ENCODE results near the gene TM9SF2. TPM values are rescaled to one million over a fixed set of nuclear protein-coding genes. Genes with fewer than 3 reads are reported as not detected.

Gene TM9SF2
- total and polyA plus RNA-seq, 2 of the 4 experiments (the other 2 are of a cell fraction): 46.1 to 85.5 TPM

- Histone ChIP-seq H2AK5ac (ENCODE audit: low read depth, low read length) (peak overlapping the region; percentile 52; the same call in 1 of the 2 replicates), H3K4ac (ENCODE audit: low read depth, low read length) (peak overlapping the region; percentile 95), H3K56ac (ENCODE audit: extremely low read depth, insufficient read depth, low read length) (peak overlapping the region; percentile 32; the same call in 1 of the 2 replicates), H2BK20ac (ENCODE audit: low read depth, low read length) (no peak overlapping the region), H3K27me3 (ENCODE audit: control insufficient read depth, insufficient read depth, low read length) (no peaks in the 10 kb centered on the region), H2BK5ac (ENCODE audit: low read depth, low read length, poor library complexity, severe bottlenecking) (peak overlapping the region; percentile 43), H4K20me1 (ENCODE audit: insufficient read depth, low read length) (peaks cover 9% of the 10 kb centered on the region), H4K5ac (ENCODE audit: low read depth, low read length) (peak overlapping the region; percentile 21; the same call in 1 of the 2 replicates), H2AFZ (replicated peaks; ENCODE audit: low read length, poor library complexity) (peak overlapping the region; percentile 97), H3K4me1 (ENCODE audit: control insufficient read depth, insufficient read depth, low read length) (peaks cover 7% of the 10 kb centered on the region), H3K4me3 (ENCODE audit: insufficient read depth, low read depth, low read length) (peak overlapping the region; percentile 77), H3K18ac (ENCODE audit: low read depth, low read length) (no peak overlapping the region; the same call in 1 of the 2 replicates), H3K9me1 (ENCODE audit: insufficient read depth, low read length) (peaks cover 13% of the 10 kb centered on the region), H2BK120ac (ENCODE audit: low read depth, low read length) (peak overlapping the region; percentile 80; the same call in 1 of the 2 replicates), H3K14ac (replicated peaks; ENCODE audit: low read depth, low read length) (peak overlapping the region; percentile 95), H3K36me3 (ENCODE audit: control insufficient read depth, insufficient read depth, low read length) (no peaks in the 10 kb centered on the region), H2AK9ac (replicated peaks; ENCODE audit: low read depth, low read length, poor library complexity) (peak overlapping the region; percentile 8), H2BK15ac (ENCODE audit: low read depth, low read length) (no peak overlapping the region), H3K23ac (ENCODE audit: low read depth, low read length) (peak overlapping the region; percentile 55; the same call in 1 of the 2 replicates), H4K91ac (ENCODE audit: insufficient read depth, low read depth, low read length) (peak overlapping the region; percentile 82; the same call in 1 of the 2 replicates), H4K8ac (ENCODE audit: low read depth in 2 of 2, low read length in 2 of 2) (peak overlapping the region; percentile 87 to 92; a peak in 2 of 4 replicates), H3K79me1 (ENCODE audit: low read depth in 1 of 2, low read length in 2 of 2) (peaks cover 2 to 37% of the 10 kb centered on the region in 2 experiments; a peak in 2 of 4 replicates), H3K9me3 (ENCODE audit: control insufficient read depth, insufficient read depth, low read length) (no peaks in the 10 kb centered on the region), H3K4me2 (ENCODE audit: low read depth, low read length) (peak overlapping the region; percentile 91), H3K27ac (ENCODE audit: insufficient read depth, low read length) (peak overlapping the region; percentile 86), H3K9ac (ENCODE audit: low read depth, low read length) (peak overlapping the region; percentile 86)
- dilution Hi-C loops (cut with HindIII; ENCODE audit: low sequenced_read_pairs, unreplicated experiment): no loop called here
- WGBS, 2 experiments (ENCODE audit: extremely low coverage in 2 of 2, insufficient read length in 1 of 2): 0% methylated on average over 6 of the region's 18 CpGs; no CpG with 5 or more reads in 1 of the 2 experiments
- intact Hi-C loops (cut with micrococcal nuclease): no loop called here
- DNase-seq: peak; percentile 31
- POLR2A ChIA-PET (ENCODE audit: unreplicated experiment): no interaction called here
- BruUV-seq (replicated peaks): no TSS peak
- in situ Hi-C loops (cut with MboI; ENCODE audit: low sequenced_read_pairs): no loop called here
- CTCF ChIA-PET: no interaction called here
- TF ChIP-seq FOS (IDR thresholded peaks at IDR 0.05; ENCODE audit: low read depth, low read length): no peak
- no peak for TF ChIP-seq ELK1 (IDR thresholded peaks at IDR 0.05; ENCODE audit: borderline replicate concordance, low read depth, low read length)
- TF ChIP-seq SMC3 (IDR thresholded peaks at IDR 0.05; ENCODE audit: low read depth, low read length): no peak
- no peak for TF ChIP-seq POLR2A (IDR thresholded peaks at IDR 0.05; ENCODE audit: low read depth, low read length)
- TF ChIP-seq CTCF (conservative IDR thresholded peaks at IDR 0.05; ENCODE audit: low read depth, low read length): no peak
- TF ChIP-seq RCOR1 (IDR thresholded peaks at IDR 0.05; ENCODE audit: insufficient replicate concordance, low read length): no peak
- TF ChIP-seq USF2 (IDR thresholded peaks at IDR 0.05; ENCODE audit: low read depth, low read length): no peak
- TF ChIP-seq MXI1 (IDR thresholded peaks at IDR 0.05; ENCODE audit: borderline replicate concordance, low read depth, low read length): no peak
- TF ChIP-seq RAD21 (IDR thresholded peaks at IDR 0.05; ENCODE audit: low read length): no peak
- TF ChIP-seq MAFK (IDR thresholded peaks at IDR 0.05; ENCODE audit: low read depth, low read length): no peak
- TF ChIP-seq NFE2L2 (IDR thresholded peaks at IDR 0.05; ENCODE audit: low read depth, low read length): no peak
- no peak for TF ChIP-seq RFX5 (IDR thresholded peaks at IDR 0.05; ENCODE audit: low read depth, low read length)
- no peak for TF ChIP-seq BHLHE40 (IDR thresholded peaks at IDR 0.05; ENCODE audit: low read depth, low read length)
- TF ChIP-seq CHD1 (IDR thresholded peaks at IDR 0.05; ENCODE audit: low read depth, low read length): no peak
- TF ChIP-seq CEBPB (IDR thresholded peaks at IDR 0.05; ENCODE audit: low read depth, low read length): no peak
- peak; percentile 5 for ATAC-seq (ENCODE audit: low read depth)
Observed at GRCh38 chr13:99501848-99502301, 603 bp downstream of the TM9SF2 start.
